Gastrocnemius medialis (tissue), 4 donors: ENCODE data around the gene ZNF620.

Experiments
- POLR2A ChIP-seq, 2 donors: fragments of 450-650 bp; IDR thresholded peaks; one replicate each; pipeline ENCODE4 v1.6.1; 2017; ENCODE audit warnings: antibody characterized with exemption in 2 of 2, mild to moderate bottlenecking in 2 of 2, moderate library complexity in 2 of 2
- TF ChIP-seq, protein P1 (sequence below), 5 experiments: fragments of 450-650 bp in 3 of 5; fragments of 200-600 bp in 2 of 5; sonication (generic) in 2 of 5; IDR thresholded peaks in 4 of 5; conservative IDR thresholded peaks in 1 of 5; 1 replicate in 4 of 5; 2 replicates in 1 of 5; pipeline ENCODE4 v1.5.1; 2016 to 2019; ENCODE audit warnings: antibody characterized with exemption in 5 of 5, mild to moderate bottlenecking in 3 of 5, moderate library complexity in 3 of 5

DNA sequence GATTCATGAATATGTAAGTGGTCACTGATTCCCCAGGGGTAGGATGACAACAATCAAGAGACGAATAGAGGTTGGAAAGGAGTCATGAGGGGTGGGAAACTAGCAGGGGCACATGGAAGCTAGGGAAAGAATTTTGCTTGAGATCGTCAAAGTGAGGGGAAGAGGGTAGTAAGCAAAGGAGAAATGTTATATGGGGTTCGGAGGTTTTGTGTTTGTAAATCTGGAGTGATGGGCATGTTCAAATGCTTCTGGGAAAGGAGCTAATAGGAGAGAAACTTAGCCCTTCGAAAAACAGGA is 40.8 kb upstream of the ZNF620 start:
- TF ChIP-seq, protein P1, sequence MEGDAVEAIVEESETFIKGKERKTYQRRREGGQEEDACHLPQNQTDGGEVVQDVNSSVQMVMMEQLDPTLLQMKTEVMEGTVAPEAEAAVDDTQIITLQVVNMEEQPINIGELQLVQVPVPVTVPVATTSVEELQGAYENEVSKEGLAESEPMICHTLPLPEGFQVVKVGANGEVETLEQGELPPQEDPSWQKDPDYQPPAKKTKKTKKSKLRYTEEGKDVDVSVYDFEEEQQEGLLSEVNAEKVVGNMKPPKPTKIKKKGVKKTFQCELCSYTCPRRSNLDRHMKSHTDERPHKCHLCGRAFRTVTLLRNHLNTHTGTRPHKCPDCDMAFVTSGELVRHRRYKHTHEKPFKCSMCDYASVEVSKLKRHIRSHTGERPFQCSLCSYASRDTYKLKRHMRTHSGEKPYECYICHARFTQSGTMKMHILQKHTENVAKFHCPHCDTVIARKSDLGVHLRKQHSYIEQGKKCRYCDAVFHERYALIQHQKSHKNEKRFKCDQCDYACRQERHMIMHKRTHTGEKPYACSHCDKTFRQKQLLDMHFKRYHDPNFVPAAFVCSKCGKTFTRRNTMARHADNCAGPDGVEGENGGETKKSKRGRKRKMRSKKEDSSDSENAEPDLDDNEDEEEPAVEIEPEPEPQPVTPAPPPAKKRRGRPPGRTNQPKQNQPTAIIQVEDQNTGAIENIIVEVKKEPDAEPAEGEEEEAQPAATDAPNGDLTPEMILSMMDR (IDR thresholded peaks at IDR 0.05 in 4 of 5, conservative IDR thresholded peaks at IDR 0.05 in 1 of 5): no peak
- TF ChIP-seq POLR2A (IDR thresholded peaks at IDR 0.05): no peak
